ENCODE results near the gene TNFRSF18. TPM values are rescaled to one million over a fixed set of nuclear protein-coding genes. Genes with fewer than 3 reads are reported as not detected.
A peak's percentile ranks its signal among the peaks of the same experiment; 100 is the strongest.

Gene TNFRSF18
- total RNA-seq, 1 donor from 2014 or later: not detected

DNA sequence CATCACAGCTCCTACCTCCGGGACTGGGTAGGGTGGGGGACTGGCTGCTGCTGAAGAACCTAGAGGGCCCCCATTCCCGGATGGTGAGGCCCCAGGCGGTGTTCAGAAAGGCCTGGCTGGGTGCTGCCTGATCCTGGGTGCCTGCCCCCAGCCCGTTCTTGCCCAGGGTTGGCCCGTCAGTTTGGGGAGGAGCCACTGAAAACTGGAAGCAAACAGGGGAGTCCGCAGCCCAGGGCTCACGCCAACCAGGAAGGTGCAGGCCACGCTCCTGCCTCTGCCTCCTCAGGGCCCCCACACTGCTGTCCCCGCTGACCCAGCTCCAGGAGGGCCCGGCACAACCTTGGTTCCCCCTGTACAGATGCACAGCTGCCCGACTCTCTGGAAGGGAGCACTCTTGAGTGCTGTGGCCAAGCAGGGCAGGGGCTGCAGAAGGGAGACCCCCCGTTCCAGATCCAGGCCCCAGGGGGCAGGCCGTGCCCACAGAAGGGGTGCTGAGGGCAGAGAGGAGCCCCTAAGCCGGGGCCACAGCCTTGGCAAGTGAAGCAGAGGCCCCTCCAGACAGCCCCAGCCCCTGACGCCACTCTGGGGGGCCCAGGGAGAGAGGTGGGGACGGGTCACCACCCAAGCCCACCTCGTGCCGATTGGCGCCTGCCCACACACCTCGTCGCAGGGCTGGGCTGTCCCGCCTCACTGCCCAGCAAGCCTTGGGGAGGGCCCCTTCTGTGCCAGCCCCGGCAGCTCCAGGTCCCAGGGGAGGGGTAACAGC lies 34.6 kb upstream of the TNFRSF18 start:
- DNase-seq (ENCODE audit: low spot score) (no peak), ATAC-seq (peak; percentile 1)

- DNase-seq (ENCODE audit: low spot score): no peak
- ATAC-seq: no peak
Measured at GRCh38 chr1:1240348-1240732, 33.9 kb upstream of the TNFRSF18 start.

GRCh38 chr1:1239614-1240347 lies 33.4 kb upstream of the TNFRSF18 start:
- DNase-seq (ENCODE audit: low spot score) (peak; percentile 77), ATAC-seq (peak; percentile 71)

DNA sequence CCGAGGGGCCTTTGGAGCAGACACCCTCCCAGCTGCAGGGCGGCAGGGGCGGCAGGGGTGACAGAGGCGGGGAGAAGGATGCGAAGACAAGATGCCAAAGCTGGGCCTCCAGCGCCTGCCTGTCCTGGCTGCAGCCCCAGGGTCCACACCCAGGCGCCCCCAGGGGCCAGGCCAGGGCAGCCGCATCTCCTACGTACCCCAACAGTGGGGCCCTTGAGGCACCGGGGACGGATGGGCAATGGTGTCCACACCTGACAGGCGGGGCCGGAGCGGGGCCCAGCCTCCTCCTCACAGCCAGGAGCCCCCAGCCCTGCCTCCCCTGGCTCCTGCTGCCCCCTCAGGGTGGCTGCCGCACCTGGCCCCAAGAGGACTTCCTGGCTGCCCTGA lies 32.8 kb upstream of the TNFRSF18 start:
- no peak for ATAC-seq
- DNase-seq (ENCODE audit: low spot score): no peak

DNA sequence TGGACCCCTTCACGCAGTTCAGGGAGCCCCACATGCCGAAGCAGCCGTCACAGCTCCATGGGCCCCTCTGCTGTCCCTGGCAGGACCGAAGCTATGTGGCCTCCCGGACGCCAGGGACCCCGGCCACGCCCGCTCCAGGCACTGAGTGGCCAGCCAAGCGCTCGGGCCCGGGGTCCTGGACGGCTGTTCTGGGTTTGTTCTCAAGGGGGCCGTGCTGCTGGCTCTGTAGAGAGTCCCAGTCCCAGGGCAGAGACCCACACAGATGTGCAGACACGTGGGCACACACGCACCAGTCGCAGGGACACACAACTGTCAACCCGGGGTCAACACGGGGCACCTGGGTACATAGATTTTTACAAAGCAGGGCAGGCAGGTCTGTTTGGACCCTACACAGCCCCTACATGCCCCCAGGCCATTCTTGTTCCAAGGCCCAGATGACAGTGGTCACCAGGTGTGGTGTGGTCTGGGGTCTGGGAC lies 32.3 kb upstream of the TNFRSF18 start:
- no peak for ATAC-seq
- DNase-seq (ENCODE audit: low spot score): no peak

- ATAC-seq (peak; percentile 4), DNase-seq (ENCODE audit: low spot score) (no peak)
Measured at GRCh38 chr1:1237874-1238701, 31.7 kb upstream of the TNFRSF18 start.

DNA sequence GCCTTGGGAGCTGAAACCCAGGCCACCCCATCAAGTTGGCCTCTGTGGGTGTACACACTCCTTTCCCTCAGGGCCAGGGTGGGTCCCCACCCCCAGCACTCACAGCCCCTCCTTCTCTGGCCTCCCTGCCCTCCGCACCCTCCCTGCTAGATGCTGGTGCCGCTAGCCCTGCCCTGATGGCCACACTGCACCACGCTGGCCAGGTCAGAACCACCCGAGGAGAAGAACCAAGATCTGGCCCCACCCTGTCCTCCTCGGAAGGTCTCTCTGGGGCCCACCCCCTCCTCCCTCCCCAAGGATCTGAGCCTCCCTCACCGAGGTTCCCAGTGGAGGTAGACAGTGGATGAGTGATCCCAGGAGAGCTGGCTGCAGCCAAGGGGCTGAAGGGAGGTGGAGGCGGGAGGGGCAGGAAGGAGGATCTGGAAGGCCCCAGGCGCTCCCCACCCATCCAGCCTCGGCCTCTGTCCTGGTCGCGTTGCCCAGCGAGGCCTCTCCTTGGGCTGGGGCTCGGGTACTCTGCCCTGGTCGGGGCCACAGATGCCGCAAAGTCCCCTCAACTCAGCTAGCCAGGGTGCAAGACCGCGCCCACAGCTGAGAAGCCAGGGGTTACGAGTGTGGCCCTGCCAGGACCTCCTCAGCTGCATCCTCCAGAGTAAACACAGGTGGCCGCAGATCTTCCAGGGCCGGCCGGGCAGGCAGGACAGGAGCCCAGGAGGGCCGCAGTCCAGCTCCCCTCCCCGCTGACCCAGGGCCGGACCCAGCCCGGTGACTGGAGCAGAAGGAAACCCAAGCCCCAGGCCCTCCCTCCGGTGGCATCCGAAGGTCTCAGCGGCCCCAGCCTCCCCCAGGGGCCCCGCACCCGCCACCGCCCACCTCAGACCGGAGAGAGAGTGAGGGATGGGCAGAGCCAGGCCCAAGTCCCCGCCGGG lies 30.8 kb upstream of the TNFRSF18 start:
- ATAC-seq: peak; percentile 64
- no peak for DNase-seq (ENCODE audit: low spot score)

DNA sequence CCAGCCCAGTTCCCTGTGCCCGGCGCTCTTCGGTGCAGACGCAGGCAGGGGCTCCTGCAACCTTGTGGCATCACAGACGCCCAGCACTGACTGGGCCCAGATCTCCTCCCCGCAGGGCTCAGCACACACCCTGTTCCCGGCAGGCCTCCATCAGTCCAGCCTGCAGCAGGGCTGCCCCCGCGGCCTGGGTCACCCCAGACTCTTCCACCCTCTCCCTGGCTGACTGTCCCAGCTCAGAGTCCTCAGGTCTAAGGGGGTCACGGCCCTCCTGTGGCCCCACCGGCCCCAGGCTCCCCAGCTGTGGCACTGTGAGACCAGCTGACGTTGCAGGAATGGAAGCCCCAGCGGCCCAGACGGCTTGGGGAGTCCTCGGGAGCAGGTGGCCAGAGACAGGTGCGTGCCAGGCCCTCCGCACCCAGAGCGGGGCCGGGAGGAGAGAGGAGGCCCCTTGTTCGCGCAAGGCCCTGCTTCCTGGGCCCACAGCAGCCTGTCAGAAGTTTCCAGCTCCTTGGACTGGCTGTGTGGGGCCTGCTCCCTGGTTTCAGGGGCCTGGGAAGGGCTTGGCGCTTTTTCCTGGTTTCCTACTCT lies 29.9 kb upstream of the TNFRSF18 start:
- ATAC-seq (no peak), DNase-seq (ENCODE audit: low spot score) (no peak)

DNA sequence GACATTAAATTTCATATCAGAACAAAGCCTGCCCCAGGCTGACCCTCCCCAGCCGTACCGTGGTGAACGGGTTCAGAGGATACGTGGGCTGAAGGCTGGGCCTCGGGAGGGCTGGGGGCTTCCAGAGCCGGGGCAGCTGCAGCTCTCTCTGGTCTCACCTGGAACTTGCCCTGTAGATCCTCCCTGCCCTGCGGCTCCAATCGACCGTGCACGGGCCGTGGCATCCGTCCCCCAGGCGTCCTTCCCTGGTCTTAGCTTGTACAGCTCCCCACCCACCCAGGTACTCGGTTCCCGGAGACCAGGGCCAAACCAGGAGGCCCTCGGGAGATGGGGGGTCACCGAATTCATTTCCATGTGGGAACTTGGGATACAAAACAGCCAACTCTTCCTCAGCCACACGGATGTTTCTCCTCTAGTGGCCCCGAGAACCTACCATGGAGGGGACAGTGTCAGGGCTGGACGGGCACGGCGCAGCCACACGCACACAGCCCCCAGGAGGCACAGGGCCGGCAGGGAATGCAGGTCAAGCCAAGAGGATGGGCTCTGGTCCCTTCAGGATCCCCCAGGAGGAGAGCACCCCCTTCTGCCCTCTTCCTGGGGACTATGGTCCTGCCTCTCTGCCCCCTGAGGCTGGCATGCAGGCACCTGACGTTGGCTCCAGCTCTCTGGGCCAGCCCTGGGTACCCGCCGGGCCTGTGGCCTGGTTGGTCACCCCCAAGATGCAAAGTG lies 28.8 kb upstream of the TNFRSF18 start:
- ATAC-seq: no peak
- DNase-seq (ENCODE audit: low spot score): no peak

- DNase-seq (ENCODE audit: low spot score) (no peak), ATAC-seq (no peak)
Measured at GRCh38 chr1:1234180-1234808, 27.9 kb upstream of the TNFRSF18 start.

GRCh38 chr1:1233567-1233892 lies 27.1 kb upstream of the TNFRSF18 start:
- ATAC-seq: no peak
- no peak for DNase-seq (ENCODE audit: low spot score)

DNA sequence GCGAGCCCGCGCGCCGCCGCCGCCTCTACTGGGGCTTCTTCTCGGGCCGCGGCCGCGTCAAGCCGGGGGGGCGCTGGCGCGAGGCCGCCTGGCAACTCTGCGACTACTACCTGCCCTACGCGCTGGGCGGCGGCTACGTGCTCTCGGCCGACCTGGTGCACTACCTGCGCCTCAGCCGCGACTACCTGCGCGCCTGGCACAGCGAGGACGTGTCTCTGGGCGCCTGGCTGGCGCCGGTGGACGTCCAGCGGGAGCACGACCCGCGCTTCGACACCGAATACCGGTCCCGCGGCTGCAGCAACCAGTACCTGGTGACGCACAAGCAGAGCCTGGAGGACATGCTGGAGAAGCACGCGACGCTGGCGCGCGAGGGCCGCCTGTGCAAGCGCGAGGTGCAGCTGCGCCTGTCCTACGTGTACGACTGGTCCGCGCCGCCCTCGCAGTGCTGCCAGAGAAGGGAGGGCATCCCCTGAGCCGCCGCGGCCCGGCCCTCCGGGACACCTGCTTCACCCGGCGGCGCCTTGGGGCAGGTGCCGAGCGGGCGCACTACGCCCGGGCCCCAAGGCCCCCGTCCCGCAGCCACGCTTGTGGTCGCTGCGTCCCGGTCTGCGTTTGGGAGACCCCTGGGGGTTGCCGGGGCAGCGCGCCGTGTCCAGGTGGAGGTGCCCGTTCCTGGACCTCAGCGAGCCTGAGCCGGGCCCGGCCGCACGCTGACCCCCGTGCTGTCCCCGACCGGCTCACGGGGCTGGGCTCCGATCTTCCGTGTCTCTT lies 26.6 kb upstream of the TNFRSF18 start:
- DNase-seq (ENCODE audit: low spot score): no peak
- no peak for ATAC-seq

- no peak for DNase-seq (ENCODE audit: low spot score)
Measured at GRCh38 chr1:1232208-1232795, 25.9 kb upstream of the TNFRSF18 start, which contains the start of gene B3GALT6. Gene B3GALT6 (plus strand): TSS chr1:1232237. CDS start chr1:1232279, 42 bp downstream.

DNA sequence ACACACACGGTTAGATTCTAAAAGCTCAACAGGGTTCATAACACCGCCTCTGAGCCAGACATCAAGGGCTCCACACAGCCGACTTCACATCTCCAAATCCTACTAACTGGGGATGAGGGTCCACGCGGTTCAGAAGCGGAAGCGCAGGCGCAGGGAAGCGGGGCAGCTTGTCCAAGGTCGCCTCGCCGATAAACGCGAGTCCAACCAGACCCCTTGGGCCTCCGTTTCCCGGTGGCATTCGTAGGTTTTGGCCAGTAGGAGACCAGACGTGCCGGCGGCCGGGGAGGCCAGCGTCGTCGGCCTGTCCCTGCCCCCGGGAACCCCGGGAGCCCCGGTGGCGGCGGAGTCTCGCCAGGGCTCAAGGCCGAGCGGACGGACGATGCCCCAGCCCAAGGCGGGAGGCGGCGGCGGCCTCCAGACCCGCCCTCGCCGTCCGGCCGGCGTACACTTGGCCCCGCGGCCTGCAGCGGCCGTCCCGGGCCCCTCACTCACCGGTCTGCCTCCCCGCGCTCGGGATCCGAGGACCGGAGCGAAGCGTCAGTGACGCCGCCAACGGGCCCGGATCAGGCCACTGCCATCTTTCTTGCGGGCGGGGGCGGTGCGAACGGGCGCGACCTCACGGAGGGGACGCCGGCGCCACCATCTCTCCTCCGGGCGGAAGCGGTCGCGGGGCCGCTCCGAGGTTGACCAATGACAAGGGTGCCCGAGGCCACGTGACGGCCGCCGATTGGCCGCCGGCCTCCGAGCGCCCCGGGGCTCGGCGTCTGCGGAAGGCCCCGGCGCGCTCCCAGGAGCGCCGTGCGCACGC lies 25.2 kb upstream of the TNFRSF18 start, which contains the start of gene SDF4:
TSS of gene SDF4 (minus strand) at position 602 of the 808 bp plus-strand sequence. CDS start 3,229 bp downstream, outside the sequence.
- peak; percentile 91 for ATAC-seq
- DNase-seq (ENCODE audit: low spot score): peak; percentile 97

More at GRCh38 chr1:1232208-1232795, 25.9 kb upstream of the TNFRSF18 start, which contains the start of gene B3GALT6:
- ATAC-seq: no peak

DNA sequence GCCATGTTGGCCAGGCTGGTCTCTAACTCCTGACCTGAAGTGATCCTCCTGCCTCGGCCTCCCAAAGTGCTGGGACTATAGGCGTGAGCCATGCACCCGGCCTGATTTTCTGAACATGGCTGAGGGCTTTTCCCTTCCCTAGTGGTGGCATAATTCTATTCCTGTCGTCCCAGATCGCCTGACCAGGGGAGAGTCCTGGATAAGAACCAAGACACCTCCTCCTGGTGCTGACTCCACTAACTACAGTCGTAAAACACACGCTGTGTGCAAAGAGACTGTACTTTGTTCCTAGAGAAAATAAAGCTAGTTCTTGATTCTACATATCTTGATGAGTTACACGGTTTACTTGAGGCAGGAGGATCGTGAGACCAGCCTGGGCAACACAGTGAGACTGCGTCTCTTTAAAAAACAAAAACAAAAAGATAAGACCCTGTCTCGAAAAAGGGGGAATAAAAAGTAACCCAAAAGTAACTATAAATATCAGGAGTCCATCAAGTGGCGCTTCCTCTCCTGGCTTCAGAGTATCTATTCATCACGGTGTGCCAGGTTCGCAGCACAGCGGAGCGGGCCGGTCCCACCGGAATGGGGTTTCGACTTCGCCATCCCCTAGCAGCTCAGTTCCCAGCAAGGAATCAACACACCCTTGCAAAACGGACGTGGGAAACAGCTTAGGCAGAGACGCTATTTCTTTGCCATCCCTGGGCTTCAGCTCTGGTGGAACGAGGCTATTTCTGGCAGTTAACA lies 24.4 kb upstream of the TNFRSF18 start:
- DNase-seq (ENCODE audit: low spot score) (peak; percentile 57), ATAC-seq (peak; percentile 64)

DNA sequence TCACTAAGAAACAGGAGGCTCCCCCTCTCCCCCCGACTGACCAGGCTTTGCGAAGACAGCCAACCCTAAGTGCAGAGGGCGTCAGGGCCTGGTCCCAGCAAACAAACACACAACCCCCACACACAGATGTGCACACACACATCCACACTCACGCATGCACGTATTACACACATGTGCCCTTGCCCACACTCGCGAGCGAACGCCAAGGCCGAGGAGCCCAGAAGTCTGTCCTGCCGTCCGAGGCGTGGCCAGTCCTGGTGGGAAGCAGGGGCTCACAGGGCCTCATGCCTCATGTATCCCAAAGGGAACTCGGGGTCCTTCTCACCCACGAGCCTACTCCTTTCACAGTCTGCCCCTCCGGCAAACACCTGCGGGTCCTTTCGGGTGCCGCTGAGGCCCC lies 23.4 kb upstream of the TNFRSF18 start:
- no peak for DNase-seq (ENCODE audit: low spot score)
- no peak for ATAC-seq

Measured in left lobe of liver (tissue), 2 donors.